ENCODE results near the gene RPL19.

- TF ChIP-seq CTCF (IDR thresholded peaks at IDR 0.05) (no peak), EZH2phosphoT487 (IDR thresholded peaks at IDR 0.05) (no peak), EZH2 (IDR thresholded peaks at IDR 0.05) (no peak)
Observed at GRCh38 chr17:39198186-39198566, 1.9 kb upstream of the RPL19 start.
